RWPE2 (cell line): ENCODE results near the gene NAA20.

Experiments
- ATAC-seq: fragments of 200-7000 bp; cut with Tn5 transposase; 3 replicates; pipeline ENCODE4 v1.9.1; 2021; ENCODE audit warnings: low read depth
- DNase-seq: peaks from one replicate; pipeline ENCODE4 v3.0.0-alpha.2; 2020; ENCODE audit warnings: low spot score
- H3K27ac ChIP-seq: fragments of 450-650 bp; 2 replicates; pipeline ENCODE4 v1.5.1; 2017; ENCODE audit warnings: mild to moderate bottlenecking; ENCODE audit not compliant: poor library complexity, severe bottlenecking
- H3K27me3 ChIP-seq: fragments of 250-450 bp; sonication (Bioruptor Pico); 2 replicates; pipeline ENCODE4 v1.5.1; 2021; ENCODE audit warnings: mild to moderate bottlenecking, moderate library complexity; ENCODE audit not compliant: insufficient read depth, poor library complexity, severe bottlenecking
- H3K36me3 ChIP-seq: fragments of 250-450 bp; sonication (Bioruptor Pico); 2 replicates; pipeline ENCODE4 v1.5.1; 2020; ENCODE audit warnings: low read depth, mild to moderate bottlenecking, moderate library complexity
- H3K4me1 ChIP-seq: fragments of 250-450 bp; sonication (Bioruptor Pico); 2 replicates; pipeline ENCODE4 v1.5.1; 2021; ENCODE audit warnings: mild to moderate bottlenecking, moderate library complexity; ENCODE audit not compliant: insufficient read depth, poor library complexity, severe bottlenecking
- H3K4me3 ChIP-seq: fragments of 250-450 bp; sonication (Bioruptor Pico); 2 replicates; pipeline ENCODE4 v1.5.1; 2021; ENCODE audit warnings: mild to moderate bottlenecking, moderate library complexity; ENCODE audit not compliant: severe bottlenecking
- H3K9me3 ChIP-seq: fragments of 250-450 bp; sonication (Bioruptor Pico); 2 replicates; pipeline ENCODE4 v1.5.1; 2021; ENCODE audit warnings: mild to moderate bottlenecking, moderate library complexity; ENCODE audit not compliant: severe bottlenecking
- CTCF ChIP-seq: fragments of 450-650 bp; IDR thresholded peaks from one replicate; pipeline ENCODE4 v1.5.1; 2017; ENCODE audit warnings: mild to moderate bottlenecking, moderate library complexity; ENCODE audit not compliant: poor library complexity, severe bottlenecking

Gene NAA20

GRCh38 chr20:19976595-19977372, 40.4 kb upstream of the NAA20 start:
- H3K9me3 ChIP-seq = no peaks in the 10 kb centered on the region
- ATAC-seq (peak; percentile 60), DNase-seq (no peak)
- H3K27me3 ChIP-seq = no peaks in the 10 kb centered on the region
- TF ChIP-seq CTCF = no peak
- H3K36me3 ChIP-seq = peaks cover 56% of the 10 kb centered on the region
- H3K4me3 ChIP-seq = peak overlapping the region; percentile 50
- peaks cover 58% of the 10 kb centered on the region for H3K4me1 ChIP-seq
- H3K27ac ChIP-seq = peak overlapping the region; percentile 97

GRCh38 chr20:19977373-19977770, 39.8 kb upstream of the NAA20 start:
- Histone ChIP-seq H3K27ac (peak overlapping the region; percentile 97), H3K4me3 (peak overlapping the region; percentile 50), H3K9me3 (no peaks in the 10 kb centered on the region), H3K27me3 (no peaks in the 10 kb centered on the region), H3K36me3 (peaks cover 62% of the 10 kb centered on the region), H3K4me1 (peaks cover 59% of the 10 kb centered on the region)
- DNase-seq = no peak
- TF ChIP-seq CTCF = no peak
- no peak for ATAC-seq

- no peaks in the 10 kb centered on the region for H3K27me3 ChIP-seq
- H3K36me3 ChIP-seq = peaks cover 75% of the 10 kb centered on the region
- no peaks in the 10 kb centered on the region for H3K9me3 ChIP-seq
- no peak for TF ChIP-seq CTCF
- no peak for ATAC-seq
- H3K27ac ChIP-seq = peak overlapping the region; percentile 97
- peaks cover 55% of the 10 kb centered on the region for H3K4me1 ChIP-seq
- H3K4me3 ChIP-seq = no peak overlapping the region
- no peak for DNase-seq
Measured at GRCh38 chr20:19978511-19979210, 38.5 kb upstream of the NAA20 start.

GRCh38 chr20:19981031-19981451, 36.1 kb upstream of the NAA20 start:
- peaks cover 94% of the 10 kb centered on the region for H3K36me3 ChIP-seq
- H3K4me3 ChIP-seq = no peak overlapping the region
- no peaks in the 10 kb centered on the region for H3K9me3 ChIP-seq
- no peak for TF ChIP-seq CTCF
- no peak for DNase-seq
- peak; percentile 8; the same call in 2 of the 3 replicates for ATAC-seq
- no peaks in the 10 kb centered on the region for H3K27me3 ChIP-seq
- H3K27ac ChIP-seq = peak overlapping the region; percentile 97
- H3K4me1 ChIP-seq = peaks cover 66% of the 10 kb centered on the region

GRCh38 chr20:19986419-19986818, 30.7 kb upstream of the NAA20 start:
- peaks cover 47% of the 10 kb centered on the region for H3K4me1 ChIP-seq
- TF ChIP-seq CTCF = no peak
- ATAC-seq = peak; percentile 30; the same call in 1 of the 3 replicates

More at GRCh38 chr20:19986419-19986818, 30.7 kb upstream of the NAA20 start:
- H3K9me3 ChIP-seq = no peaks in the 10 kb centered on the region
- H3K36me3 ChIP-seq = peaks cover 93% of the 10 kb centered on the region
- peak overlapping the region; percentile 97 for H3K27ac ChIP-seq
- H3K27me3 ChIP-seq = no peaks in the 10 kb centered on the region
- no peak for DNase-seq
- no peak overlapping the region for H3K4me3 ChIP-seq
